AG09309 (cell line): ENCODE results near the gene PSMD7.

Source experiments
- DNase-seq: peaks from one replicate; pipeline ENCODE4 v3.0.0-alpha.2; 2010; ENCODE audit warnings: low read depth
- H3K4me3 ChIP-seq: 2 replicates; pipeline ENCODE4 v1.5.1; 2011; ENCODE audit warnings: mild to moderate bottlenecking, low read depth, low read length, moderate library complexity; ENCODE audit not compliant: control insufficient read depth
- CTCF ChIP-seq: IDR thresholded peaks from 2 replicates; pipeline ENCODE4 v1.5.1; 2011; ENCODE audit warnings: mild to moderate bottlenecking, low read depth, low read length, inconsistent platforms; ENCODE audit not compliant: insufficient read depth, control insufficient read depth; ENCODE audit errors: missing control alignments

Gene PSMD7

DNA sequence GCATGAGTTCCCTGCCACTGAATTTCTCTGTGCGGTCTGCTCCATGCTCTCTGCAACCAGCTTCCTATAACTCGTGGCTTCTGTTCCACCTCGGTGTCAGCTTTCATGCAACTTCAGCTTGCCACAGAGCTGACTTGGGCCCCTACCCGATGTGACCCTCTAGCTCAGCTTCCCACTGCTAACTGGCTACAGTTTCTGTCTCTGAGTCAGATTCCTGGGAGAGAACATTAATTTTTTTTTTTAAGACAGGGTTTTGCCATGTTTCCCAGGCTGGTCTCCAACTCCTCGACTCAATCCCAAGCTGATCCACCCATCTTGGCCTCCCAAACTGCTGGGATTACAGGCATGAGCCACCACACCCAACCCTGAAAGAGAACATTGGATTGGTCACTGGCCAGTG lies 35.5 kb upstream of the PSMD7 start:
- DNase-seq = no peak
- H3K4me3 ChIP-seq = no peak overlapping the region
- TF ChIP-seq CTCF = no peak

DNA sequence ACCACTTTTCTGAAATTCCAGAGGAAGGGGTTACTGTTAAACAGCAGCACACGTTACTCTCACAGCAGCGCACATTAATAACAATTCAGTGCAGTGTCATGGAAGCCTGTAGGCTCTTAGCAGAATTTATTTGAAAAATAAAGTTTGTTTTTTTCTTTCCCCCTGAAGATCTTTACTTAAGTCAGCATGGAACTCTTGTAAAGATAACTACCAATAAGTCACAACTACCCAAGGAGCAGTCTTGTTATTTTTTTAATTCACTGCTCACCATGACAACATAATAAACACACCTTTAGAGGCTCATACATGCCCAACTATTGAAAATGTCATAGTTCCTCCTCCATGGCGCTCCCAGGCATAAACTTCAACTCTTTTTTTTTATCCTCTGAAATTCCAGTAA lies 31.8 kb upstream of the PSMD7 start:
- TF ChIP-seq CTCF = no peak
- DNase-seq = no peak
- H3K4me3 ChIP-seq = no peak overlapping the region

DNA sequence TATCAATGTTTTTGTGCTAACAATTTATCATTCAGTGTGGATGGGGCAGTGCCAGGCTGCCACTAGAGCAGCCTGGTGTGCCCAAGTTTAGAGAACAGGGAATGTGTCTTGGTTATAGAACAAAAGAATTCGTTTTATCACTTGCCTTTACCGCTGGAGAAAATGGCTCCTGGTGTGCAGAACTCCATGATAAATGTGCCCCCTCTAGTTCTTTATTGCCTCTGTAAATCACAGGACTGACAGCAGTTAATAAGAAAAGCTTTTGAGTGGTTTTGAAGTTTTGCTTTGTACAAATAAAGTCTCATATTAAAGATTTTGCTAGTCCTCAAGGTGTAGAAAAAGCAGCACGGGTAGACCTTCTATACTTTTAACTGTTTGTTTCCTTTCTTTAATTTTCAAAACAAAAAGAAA lies 28.2 kb upstream of the PSMD7 start:
- DNase-seq = no peak
- no peak overlapping the region for H3K4me3 ChIP-seq
- no peak for TF ChIP-seq CTCF

DNA sequence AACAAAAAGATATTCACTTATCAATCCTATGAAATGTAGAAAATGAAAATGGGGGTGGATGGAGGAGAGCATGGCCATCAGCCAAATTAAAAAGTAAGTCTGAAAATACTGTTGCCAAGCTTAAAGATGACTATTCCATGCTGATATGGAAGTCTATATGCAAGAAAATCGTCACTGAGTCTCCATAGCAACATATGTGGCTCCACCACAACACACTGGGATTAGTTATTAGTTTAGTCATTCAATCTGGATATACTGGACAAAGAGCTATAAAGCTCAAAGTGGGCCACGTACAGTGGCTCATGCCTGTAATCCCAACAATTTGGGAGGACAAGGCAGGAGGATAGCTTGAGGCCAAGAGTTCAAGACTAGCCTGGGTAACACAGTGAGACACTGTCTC lies 24.7 kb upstream of the PSMD7 start:
- DNase-seq = no peak
- H3K4me3 ChIP-seq = no peak overlapping the region
- no peak for TF ChIP-seq CTCF

GRCh38 chr16:74275031-74275636 lies 21.5 kb upstream of the PSMD7 start:
- TF ChIP-seq CTCF = peak; percentile 48
- no peak overlapping the region for H3K4me3 ChIP-seq
- DNase-seq = no peak

DNA sequence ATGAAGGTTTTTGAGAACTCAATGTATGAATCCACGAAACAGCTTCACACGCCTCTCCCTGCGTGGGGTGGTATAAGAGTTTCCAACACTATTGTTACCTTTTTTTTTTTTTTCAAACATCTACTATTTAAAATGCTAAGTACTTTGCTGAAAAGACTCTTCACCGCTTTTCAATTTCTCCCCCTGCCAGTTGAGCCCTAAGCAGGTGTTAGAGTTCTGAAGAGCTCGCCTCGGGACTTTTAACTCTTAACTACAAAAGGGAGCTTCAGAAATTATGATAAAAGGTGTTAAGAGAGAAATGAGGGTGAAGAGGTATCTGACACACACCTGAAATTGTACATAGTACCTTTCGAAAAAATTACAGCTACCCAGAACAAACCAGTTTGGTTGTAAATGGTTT lies 20.9 kb upstream of the PSMD7 start:
- DNase-seq = no peak
- H3K4me3 ChIP-seq = no peak overlapping the region

More for the DNA sequence above, 20.9 kb upstream of the PSMD7 start:
- no peak for TF ChIP-seq CTCF
